Ascending aorta (tissue), 2 donors: ENCODE results near the gene SPATA25. TPM values are rescaled to one million over a fixed set of nuclear protein-coding genes. Genes with fewer than 3 reads are reported as not detected.

Experiments used
- DNase-seq, 2 donors: peaks; one replicate each; pipeline ENCODE4 v3.0.0-alpha.2; 2019; ENCODE audit warnings: low spot score in 2 of 2
- H3K27ac ChIP-seq, 2 donors: fragments of 200-600 bp; sonication (generic); one replicate each; pipeline ENCODE4 v1.5.1; 2016 to 2017; ENCODE audit warnings: mild to moderate bottlenecking in 1 of 2
- H3K27me3 ChIP-seq: fragments of 200-600 bp; sonication (generic); one replicate; pipeline ENCODE4 v1.5.1; 2017
- H3K36me3 ChIP-seq, 2 donors: fragments of 200-600 bp; sonication (generic); one replicate each; pipeline ENCODE4 v1.5.1; 2016
- H3K4me1 ChIP-seq, 2 donors: fragments of 200-600 bp; sonication (generic); one replicate each; pipeline ENCODE4 v1.5.1; 2016 to 2017; ENCODE audit warnings: mild to moderate bottlenecking in 1 of 2
- H3K4me3 ChIP-seq, 2 donors: fragments of 200-600 bp; sonication (generic); one replicate each; pipeline ENCODE4 v1.5.1; 2016 to 2017; ENCODE audit warnings: mild to moderate bottlenecking in 1 of 2
- H3K9me3 ChIP-seq, 2 donors: fragments of 200-600 bp; sonication (generic); one replicate each; pipeline ENCODE4 v1.5.1; 2016
- intact Hi-C: fragments of 100-400 bp; cut with DNase I; formaldehyde crosslinking; loops from one replicate; pipeline ENCODE4 v1.15.1; 2023
- total RNA-seq: library from RNA; depleted of rRNA; stranded (reverse); fragments of >200 nt; gene quantifications from one replicate; pipeline ENCODE4 v1.1.0, GENCODE V29; 2016
- TF ChIP-seq, protein P1 (sequence below), 3 experiments: fragments of 200-600 bp in 2 of 3; fragments of 450-650 bp in 1 of 3; sonication (generic) in 2 of 3; IDR thresholded peaks; one replicate each; pipeline ENCODE4 v1.5.1; 2016 to 2019; ENCODE audit warnings: antibody characterized with exemption in 3 of 3, mild to moderate bottlenecking in 1 of 3, moderate library complexity in 1 of 3

Gene SPATA25
- total RNA-seq, 1 donor from 2014 or later, result 32.8 TPM

GRCh38 chr20:45899046-45899835 lies 11.8 kb upstream of the SPATA25 start:
- H3K27ac ChIP-seq, result no peak overlapping the region
- intact Hi-C loops, result no loop called here
- no peaks in the 10 kb centered on the region for H3K9me3 ChIP-seq
- TF ChIP-seq, protein P1, sequence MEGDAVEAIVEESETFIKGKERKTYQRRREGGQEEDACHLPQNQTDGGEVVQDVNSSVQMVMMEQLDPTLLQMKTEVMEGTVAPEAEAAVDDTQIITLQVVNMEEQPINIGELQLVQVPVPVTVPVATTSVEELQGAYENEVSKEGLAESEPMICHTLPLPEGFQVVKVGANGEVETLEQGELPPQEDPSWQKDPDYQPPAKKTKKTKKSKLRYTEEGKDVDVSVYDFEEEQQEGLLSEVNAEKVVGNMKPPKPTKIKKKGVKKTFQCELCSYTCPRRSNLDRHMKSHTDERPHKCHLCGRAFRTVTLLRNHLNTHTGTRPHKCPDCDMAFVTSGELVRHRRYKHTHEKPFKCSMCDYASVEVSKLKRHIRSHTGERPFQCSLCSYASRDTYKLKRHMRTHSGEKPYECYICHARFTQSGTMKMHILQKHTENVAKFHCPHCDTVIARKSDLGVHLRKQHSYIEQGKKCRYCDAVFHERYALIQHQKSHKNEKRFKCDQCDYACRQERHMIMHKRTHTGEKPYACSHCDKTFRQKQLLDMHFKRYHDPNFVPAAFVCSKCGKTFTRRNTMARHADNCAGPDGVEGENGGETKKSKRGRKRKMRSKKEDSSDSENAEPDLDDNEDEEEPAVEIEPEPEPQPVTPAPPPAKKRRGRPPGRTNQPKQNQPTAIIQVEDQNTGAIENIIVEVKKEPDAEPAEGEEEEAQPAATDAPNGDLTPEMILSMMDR (IDR thresholded peaks at IDR 0.05), result no peak
- H3K4me3 ChIP-seq, result no peak overlapping the region
- H3K27me3 ChIP-seq, result no peaks in the 10 kb centered on the region
- H3K36me3 ChIP-seq, result peaks cover 46 to 48% of the 10 kb centered on the region in 2 donors
- H3K4me1 ChIP-seq, result no peaks in the 10 kb centered on the region
- no peak for DNase-seq

DNA sequence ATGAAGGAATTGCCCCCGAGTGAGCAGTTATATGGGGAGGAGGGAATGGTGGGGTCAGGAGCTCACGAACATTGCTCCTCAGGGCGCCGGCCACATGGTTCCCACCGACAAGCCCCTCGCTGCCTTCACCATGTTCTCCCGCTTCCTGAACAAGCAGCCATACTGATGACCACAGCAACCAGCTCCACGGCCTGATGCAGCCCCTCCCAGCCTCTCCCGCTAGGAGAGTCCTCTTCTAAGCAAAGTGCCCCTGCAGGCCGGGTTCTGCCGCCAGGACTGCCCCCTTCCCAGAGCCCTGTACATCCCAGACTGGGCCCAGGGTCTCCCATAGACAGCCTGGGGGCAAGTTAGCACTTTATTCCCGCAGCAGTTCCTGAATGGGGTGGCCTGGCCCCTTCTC lies 10.9 kb upstream of the SPATA25 start:
- Histone ChIP-seq H3K27ac (no peak overlapping the region), H3K27me3 (no peaks in the 10 kb centered on the region), H3K36me3 (peaks cover 49 to 54% of the 10 kb centered on the region in 2 donors), H3K4me3 (no peak overlapping the region), H3K4me1 (no peaks in the 10 kb centered on the region), H3K9me3 (no peaks in the 10 kb centered on the region)
- TF ChIP-seq, protein P1 (IDR thresholded peaks at IDR 0.05), result no peak
- intact Hi-C loops, result no loop called here
- no peak for DNase-seq

DNA sequence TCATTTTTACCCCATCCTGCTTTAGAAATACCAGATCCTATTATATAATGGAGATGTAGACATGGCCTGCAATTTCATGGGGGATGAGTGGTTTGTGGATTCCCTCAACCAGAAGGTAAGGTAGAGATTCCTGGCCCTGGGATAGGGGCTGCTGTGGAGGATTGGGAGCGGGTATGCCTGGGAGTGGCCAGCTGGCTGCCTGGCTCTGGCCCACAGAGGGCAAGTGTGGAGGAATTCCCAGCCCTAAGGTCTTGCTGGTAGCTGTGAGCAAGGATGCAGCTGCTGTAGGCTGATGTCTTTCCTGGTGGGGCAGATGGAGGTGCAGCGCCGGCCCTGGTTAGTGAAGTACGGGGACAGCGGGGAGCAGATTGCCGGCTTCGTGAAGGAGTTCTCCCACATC lies 10.3 kb upstream of the SPATA25 start:
- Histone ChIP-seq H3K4me1 (no peaks in the 10 kb centered on the region), H3K36me3 (peaks cover 49 to 57% of the 10 kb centered on the region in 2 donors), H3K9me3 (no peaks in the 10 kb centered on the region), H3K27ac (no peak overlapping the region), H3K27me3 (no peaks in the 10 kb centered on the region), H3K4me3 (no peak overlapping the region)
- DNase-seq, result no peak
- intact Hi-C loops, result no loop called here
- TF ChIP-seq, protein P1 (IDR thresholded peaks at IDR 0.05), result no peak

DNA sequence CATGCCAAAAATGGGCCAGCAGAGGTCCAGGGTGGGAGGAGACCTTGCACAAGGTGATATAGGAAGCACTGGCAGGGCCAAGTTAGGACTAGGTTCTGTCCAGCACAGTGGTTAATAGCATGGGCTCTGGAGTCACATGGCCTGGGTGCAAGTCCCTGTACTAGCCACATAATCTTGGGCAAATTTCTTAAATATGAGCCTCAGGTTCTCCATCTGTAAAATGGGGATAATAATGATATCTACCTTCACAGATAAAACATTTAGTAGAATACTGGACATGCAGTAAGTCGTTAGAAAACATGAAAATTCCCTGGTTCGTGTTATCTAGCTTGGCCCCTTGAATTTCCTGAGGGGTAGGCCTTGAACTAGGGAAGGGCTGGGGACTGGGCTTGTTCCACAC lies 9.9 kb upstream of the SPATA25 start:
- H3K4me3 ChIP-seq, result no peak overlapping the region
- H3K36me3 ChIP-seq, result peaks cover 49 to 57% of the 10 kb centered on the region in 2 donors
- H3K27ac ChIP-seq, result no peak overlapping the region
- no peak for DNase-seq
- H3K9me3 ChIP-seq, result no peaks in the 10 kb centered on the region
- intact Hi-C loops, result no loop called here
- H3K27me3 ChIP-seq, result no peaks in the 10 kb centered on the region
- peaks cover 0 to under 1% of the 10 kb centered on the region in 2 donors for H3K4me1 ChIP-seq
- TF ChIP-seq, protein P1 (IDR thresholded peaks at IDR 0.05), result no peak

DNA sequence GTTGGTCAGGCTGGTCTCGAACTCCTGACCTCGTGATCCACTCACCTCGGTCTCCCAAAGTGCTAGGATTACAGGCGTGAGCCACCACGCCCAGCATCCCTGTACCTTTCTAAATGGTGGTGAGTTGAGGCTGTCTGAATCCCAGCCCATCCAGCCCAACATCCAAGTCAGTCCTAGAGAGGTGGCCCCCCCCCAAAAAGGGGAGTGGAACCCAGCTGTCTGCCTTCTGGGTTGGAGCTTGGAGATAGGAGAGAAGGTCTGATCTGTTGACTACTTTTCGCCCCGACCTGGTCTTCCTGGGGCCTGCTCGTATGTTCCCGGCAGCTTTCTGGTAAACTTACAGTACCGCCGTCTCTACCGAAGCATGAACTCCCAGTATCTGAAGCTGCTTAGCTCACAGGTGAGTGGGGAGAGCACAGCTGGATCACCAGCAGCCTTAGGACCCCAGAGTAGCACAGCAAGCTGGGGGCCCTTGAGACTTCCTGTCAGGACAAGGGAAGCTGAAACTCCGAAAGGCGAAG lies 9.3 kb upstream of the SPATA25 start:
- Histone ChIP-seq H3K9me3 (no peaks in the 10 kb centered on the region), H3K4me1 (peaks cover 4 to 5% of the 10 kb centered on the region in 2 donors), H3K36me3 (peaks cover 49 to 57% of the 10 kb centered on the region in 2 donors), H3K4me3 (no peak overlapping the region), H3K27me3 (no peaks in the 10 kb centered on the region), H3K27ac (no peak overlapping the region)
- TF ChIP-seq, protein P1 (IDR thresholded peaks at IDR 0.05), result no peak
- intact Hi-C loops, result no loop called here
- DNase-seq, result no peak
